Prostate gland (tissue), 2 donors: ENCODE results near the gene ING5. TPM values are rescaled to one million over a fixed set of nuclear protein-coding genes. Genes with fewer than 3 reads are reported as not detected.

Experiments
- DNase-seq: peaks from one replicate; pipeline ENCODE4 v3.0.0-alpha.2; 2019; ENCODE audit warnings: low spot score
- H3K27ac ChIP-seq, 2 donors: fragments of 200-600 bp; sonication (generic); 2 replicates each; pipeline ENCODE4 v1.5.1; 2017 to 2019
- H3K27me3 ChIP-seq: fragments of 200-600 bp; sonication (generic); replicated peaks from 2 replicates; pipeline ENCODE4 v1.5.1; 2019; ENCODE audit not compliant: insufficient read depth
- H3K36me3 ChIP-seq, 2 donors: fragments of 200-600 bp; sonication (generic); 1 replicate in 1 of 2; 2 replicates in 1 of 2; pipeline versions ENCODE4 v1.5.1 to v1.8.1; 2017 to 2019
- H3K4me1 ChIP-seq: fragments of 200-600 bp; sonication (generic); replicated peaks from 2 replicates; pipeline ENCODE4 v1.5.1; 2019
- H3K4me3 ChIP-seq, 2 donors: fragments of 200-600 bp; sonication (generic); 2 replicates each; pipeline ENCODE4 v1.5.1; 2017 to 2019
- H3K9me3 ChIP-seq: fragments of 200-600 bp; sonication (generic); 2 replicates; pipeline ENCODE4 v1.5.1; 2017
- POLR2A ChIP-seq: fragments of 450-650 bp; IDR thresholded peaks from one replicate; pipeline ENCODE4 v1.6.1; 2016; ENCODE audit warnings: antibody characterized with exemption, mild to moderate bottlenecking
- POLR2AphosphoS5 ChIP-seq: sonication (generic); formaldehyde crosslinking; IDR thresholded peaks from one replicate; pipeline ENCODE4 v1.6.1; 2017; ENCODE audit warnings: antibody characterized with exemption
- WGBS: methylation state at CpG from one replicate; pipeline ENCODE4 v1.1.5; 2018; 5-methylcytosine and 5-hydroxymethylcytosine counted together
- intact Hi-C: fragments of 100-400 bp; cut with DNase I; formaldehyde crosslinking; loops from one replicate; pipeline ENCODE4 v1.14.2; 2022
- total RNA-seq, 2 donors: library from RNA; depleted of rRNA; stranded (reverse); fragments of >200 nt; gene quantifications; one replicate each; pipeline ENCODE4 v1.1.0, GENCODE V29; 2016
- TF ChIP-seq, protein P1 (sequence below), 4 experiments: fragments of 200-600 bp in 2 of 4; fragments of 450-650 bp in 2 of 4; sonication (generic) in 2 of 4; IDR thresholded peaks; 1 replicate in 3 of 4; 2 replicates in 1 of 4; pipeline ENCODE4 v1.5.1; 2016 to 2019; ENCODE audit warnings: antibody characterized with exemption in 4 of 4, mild to moderate bottlenecking in 2 of 4, moderate library complexity in 2 of 4

The ING5 gene
- total RNA-seq, 2 donors from 2014 or later = 65.6 to 84.8 TPM

DNA sequence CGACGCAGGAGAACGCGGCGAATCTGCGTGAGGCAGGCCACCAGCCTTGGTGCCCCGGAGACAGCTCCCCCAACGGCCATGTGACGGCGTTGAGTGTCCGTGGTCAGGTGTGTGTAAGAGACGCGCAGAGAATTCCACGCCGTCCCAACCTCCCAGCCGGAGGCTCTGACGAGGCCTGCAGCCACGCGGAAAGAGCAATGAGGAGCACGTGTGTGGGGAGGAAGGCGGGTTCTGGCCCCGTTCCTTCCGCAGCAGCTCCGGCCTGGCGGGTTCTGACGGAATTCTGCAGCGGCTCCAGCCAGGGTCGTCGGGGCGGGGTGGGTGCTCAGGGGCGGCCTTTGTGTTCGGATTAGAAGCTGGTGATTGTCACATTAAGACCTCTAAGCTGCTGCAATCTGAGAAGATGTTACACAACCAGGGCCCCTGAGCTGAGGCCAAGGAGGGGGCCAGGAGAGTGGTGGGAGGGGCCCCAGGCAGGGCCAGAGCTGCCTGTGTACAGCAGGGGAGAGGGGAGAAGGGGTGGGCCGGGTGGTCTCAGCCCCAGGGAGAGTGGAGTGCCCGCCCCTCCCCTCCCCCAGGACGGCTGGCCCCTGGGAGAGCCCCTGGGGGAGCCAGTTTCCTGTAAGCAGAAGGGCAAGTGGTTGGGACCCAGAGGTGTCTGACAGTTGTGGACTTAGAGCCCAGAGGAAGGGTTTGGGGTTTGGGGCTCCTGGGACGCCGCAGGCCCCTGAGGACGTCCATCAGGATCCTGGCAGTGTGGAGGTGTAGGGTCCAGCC lies 69.6 kb downstream of the ING5 start:
- peak overlapping the region in 1 of 2 donors; percentile 14 for H3K27ac ChIP-seq
- 34% methylated on average over 38 of the region's 38 CpGs for WGBS
- H3K27me3 ChIP-seq = no peaks in the 10 kb centered on the region
- peak; percentile 38 for DNase-seq
- H3K9me3 ChIP-seq = no peaks in the 10 kb centered on the region
- peaks cover 3% of the 10 kb centered on the region for H3K4me1 ChIP-seq
- intact Hi-C loops = no loop called here
- TF ChIP-seq, protein P1, sequence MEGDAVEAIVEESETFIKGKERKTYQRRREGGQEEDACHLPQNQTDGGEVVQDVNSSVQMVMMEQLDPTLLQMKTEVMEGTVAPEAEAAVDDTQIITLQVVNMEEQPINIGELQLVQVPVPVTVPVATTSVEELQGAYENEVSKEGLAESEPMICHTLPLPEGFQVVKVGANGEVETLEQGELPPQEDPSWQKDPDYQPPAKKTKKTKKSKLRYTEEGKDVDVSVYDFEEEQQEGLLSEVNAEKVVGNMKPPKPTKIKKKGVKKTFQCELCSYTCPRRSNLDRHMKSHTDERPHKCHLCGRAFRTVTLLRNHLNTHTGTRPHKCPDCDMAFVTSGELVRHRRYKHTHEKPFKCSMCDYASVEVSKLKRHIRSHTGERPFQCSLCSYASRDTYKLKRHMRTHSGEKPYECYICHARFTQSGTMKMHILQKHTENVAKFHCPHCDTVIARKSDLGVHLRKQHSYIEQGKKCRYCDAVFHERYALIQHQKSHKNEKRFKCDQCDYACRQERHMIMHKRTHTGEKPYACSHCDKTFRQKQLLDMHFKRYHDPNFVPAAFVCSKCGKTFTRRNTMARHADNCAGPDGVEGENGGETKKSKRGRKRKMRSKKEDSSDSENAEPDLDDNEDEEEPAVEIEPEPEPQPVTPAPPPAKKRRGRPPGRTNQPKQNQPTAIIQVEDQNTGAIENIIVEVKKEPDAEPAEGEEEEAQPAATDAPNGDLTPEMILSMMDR (IDR thresholded peaks at IDR 0.05) = no peak
- no peak for TF ChIP-seq POLR2AphosphoS5
- TF ChIP-seq POLR2A = no peak
- no peaks in the 10 kb centered on the region for H3K36me3 ChIP-seq
- H3K4me3 ChIP-seq = no peak overlapping the region

DNA sequence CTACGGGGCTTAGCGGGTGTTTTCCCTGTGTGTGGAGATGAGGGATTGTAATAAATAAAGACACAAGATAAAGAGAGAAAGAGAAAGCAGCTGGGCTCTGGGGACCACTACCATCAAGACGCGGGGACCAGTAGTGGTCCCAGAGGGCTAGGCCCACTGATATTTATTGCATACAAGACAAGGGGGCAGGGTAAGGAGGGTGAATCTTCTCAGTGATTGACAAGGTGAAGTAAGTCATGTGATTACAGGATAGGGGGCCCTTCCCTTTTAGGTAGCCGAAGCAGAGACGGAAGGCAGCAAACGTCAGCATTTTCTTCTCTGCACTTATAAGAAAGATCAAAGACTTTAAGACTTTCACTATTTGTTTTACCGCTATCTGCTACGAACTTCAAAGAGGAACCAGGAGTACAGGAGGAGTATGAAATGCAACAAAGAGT lies 70.2 kb downstream of the ING5 start:
- Histone ChIP-seq H3K27me3 (no peaks in the 10 kb centered on the region), H3K27ac (peak overlapping the region in 1 of 2 donors; percentile 14), H3K36me3 (no peaks in the 10 kb centered on the region), H3K9me3 (no peaks in the 10 kb centered on the region), H3K4me3 (no peak overlapping the region), H3K4me1 (peaks cover 3% of the 10 kb centered on the region)
- no peak for DNase-seq
- TF ChIP-seq POLR2AphosphoS5 (no peak), POLR2A (no peak)
- TF ChIP-seq, protein P1 (IDR thresholded peaks at IDR 0.05) = no peak
- intact Hi-C loops = no loop called here
- WGBS = 23% methylated on average over 9 of the region's 9 CpGs

DNA sequence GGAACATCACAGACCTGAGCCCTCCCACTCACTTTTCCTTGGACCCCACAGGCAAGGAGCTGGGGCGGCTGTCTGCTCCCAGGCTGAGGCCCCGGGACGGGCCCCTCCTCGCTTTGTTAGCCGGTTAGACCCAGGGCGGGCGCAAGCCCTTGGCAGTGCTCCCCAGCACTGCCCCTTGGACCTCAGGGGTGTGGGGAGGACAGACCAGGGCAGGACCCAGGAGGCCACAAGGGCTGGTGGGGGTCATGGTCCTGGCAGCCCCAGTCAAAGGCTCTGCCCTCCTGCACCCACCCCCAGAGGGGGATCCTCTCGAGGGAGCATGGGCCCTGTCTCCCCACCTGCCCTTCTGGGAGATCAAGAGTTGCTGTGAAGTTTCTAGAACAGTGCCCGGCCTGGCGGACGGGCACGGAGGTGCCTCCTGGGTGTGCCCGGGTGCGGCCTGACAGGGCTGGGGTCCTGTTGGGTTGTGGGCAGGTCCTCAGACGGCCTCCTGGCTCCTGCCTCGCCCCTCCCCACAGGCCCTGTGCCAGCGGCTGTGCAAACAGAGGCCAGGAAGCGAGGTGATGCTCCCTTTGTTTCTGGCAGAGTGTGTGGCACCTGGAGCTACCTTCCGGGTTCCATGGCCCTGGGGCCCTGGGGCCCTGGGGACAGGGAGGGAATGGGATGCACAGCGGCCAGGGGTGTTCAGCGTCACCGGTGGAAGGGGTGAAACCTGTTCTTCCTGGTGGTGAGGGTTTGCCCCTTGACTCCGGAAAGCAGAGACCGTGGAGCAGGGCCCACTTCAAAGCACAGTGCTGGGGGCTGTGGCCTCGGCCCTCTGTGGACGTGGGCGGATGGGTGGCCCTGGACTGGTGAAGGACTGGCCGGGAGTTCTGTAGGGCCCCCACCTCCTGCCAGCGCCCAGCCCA lies 71.9 kb downstream of the ING5 start:
- Histone ChIP-seq H3K4me1 (peaks cover 3% of the 10 kb centered on the region), H3K27me3 (no peaks in the 10 kb centered on the region), H3K36me3 (no peaks in the 10 kb centered on the region), H3K4me3 (no peak overlapping the region), H3K9me3 (no peaks in the 10 kb centered on the region), H3K27ac (no peak overlapping the region)
- intact Hi-C loops = no loop called here
- DNase-seq = no peak
- TF ChIP-seq POLR2A (no peak), POLR2AphosphoS5 (no peak)
- TF ChIP-seq, protein P1 (IDR thresholded peaks at IDR 0.05) = no peak
- 61% methylated on average over 22 of the region's 29 CpGs for WGBS

DNA sequence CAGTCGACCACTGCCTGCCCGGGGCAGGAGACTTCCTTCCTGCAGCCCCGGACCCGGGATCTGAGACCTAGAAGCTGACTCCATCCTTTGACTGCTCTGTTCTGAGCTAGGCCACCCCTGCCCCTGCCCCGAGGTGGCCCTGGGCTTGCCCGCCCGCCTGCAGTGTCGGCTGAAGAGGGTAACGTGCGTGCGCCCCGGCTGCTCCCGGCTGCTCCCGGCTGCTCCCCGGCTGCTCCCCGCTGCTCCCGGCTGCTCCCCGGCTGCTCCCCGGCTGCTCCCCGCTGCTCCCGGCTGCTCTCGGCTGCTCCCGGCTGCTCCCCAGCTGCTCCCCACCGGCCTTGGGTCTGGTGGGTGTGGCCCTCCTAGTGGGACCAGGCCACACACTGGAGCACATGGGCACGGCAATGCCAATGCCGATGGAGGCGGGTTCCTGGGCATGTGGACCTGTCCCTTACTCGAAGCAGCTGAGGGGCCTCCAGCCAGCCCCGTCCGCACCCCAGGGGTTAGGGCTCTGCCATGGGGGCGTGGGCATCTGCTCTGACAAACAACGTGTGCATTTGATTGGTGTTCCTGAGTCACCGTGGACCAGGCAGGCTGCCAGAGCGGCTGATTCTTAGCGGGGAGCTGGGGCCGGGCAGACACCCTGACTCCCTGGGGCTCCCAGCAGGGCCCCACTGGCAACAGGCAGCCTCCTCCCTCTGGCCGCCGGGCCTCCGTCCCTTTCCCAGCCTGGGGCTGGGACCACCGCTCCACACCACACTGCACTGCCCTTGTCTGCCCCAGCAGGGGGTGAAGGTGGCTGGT lies 72.8 kb downstream of the ING5 start:
- WGBS = 77% methylated on average over 32 of the region's 40 CpGs
- Histone ChIP-seq H3K27me3 (no peaks in the 10 kb centered on the region), H3K4me1 (peaks cover 3% of the 10 kb centered on the region), H3K27ac (no peak overlapping the region), H3K36me3 (no peaks in the 10 kb centered on the region), H3K9me3 (no peaks in the 10 kb centered on the region), H3K4me3 (no peak overlapping the region)
- no peak for DNase-seq
- intact Hi-C loops = no loop called here
- TF ChIP-seq, protein P1 (IDR thresholded peaks at IDR 0.05) = no peak
- no peak for TF ChIP-seq POLR2A
- TF ChIP-seq POLR2AphosphoS5 = no peak
